SU-DHL-6 (cell line): ENCODE data around the gene UQCC5.

Experiments
- H2AFZ ChIP-seq: fragments of 200-600 bp; sonication (generic); 2 replicates; pipeline ENCODE4 v1.6.1; 2014; ENCODE audit warnings: low read depth, mild to moderate bottlenecking, moderate library complexity, mixed read lengths, antibody characterized with exemption, low read length; ENCODE audit not compliant: severe bottlenecking
- H3F3A ChIP-seq: fragments of 200-600 bp; shearing (Covaris generic); 2 replicates; pipeline ENCODE4 v1.6.0; 2016; ENCODE audit warnings: antibody characterized with exemption, mild to moderate bottlenecking; ENCODE audit not compliant: insufficient read depth
- H3K27ac ChIP-seq: fragments of 200-600 bp; sonication (generic); 2 replicates; pipeline ENCODE4 v1.5.1; 2016; ENCODE audit warnings: low read depth, mild to moderate bottlenecking, low read length, moderate library complexity, mixed read lengths
- H3K27me3 ChIP-seq: fragments of 200-600 bp; sonication (generic), shearing (Covaris generic); 2 replicates; pipeline ENCODE4 v1.6.0; 2014; ENCODE audit warnings: mild to moderate bottlenecking, low read length
- H3K36me3 ChIP-seq: fragments of 200-600 bp; sonication (generic); 2 replicates; pipeline ENCODE4 v1.6.1; 2014; ENCODE audit warnings: mild to moderate bottlenecking, low read length, mixed read lengths
- H3K4me2 ChIP-seq: fragments of 300-600, 200-600 bp; shearing (Covaris generic), sonication (generic); 2 replicates; pipeline ENCODE4 v1.6.0; 2014; ENCODE audit warnings: low read length, low read depth, mild to moderate bottlenecking; ENCODE audit not compliant: poor library complexity, severe bottlenecking
- H3K4me3 ChIP-seq: fragments of 200-600 bp; sonication (generic); 2 replicates; pipeline ENCODE4 v1.5.1; 2014; ENCODE audit warnings: antibody characterized with exemption, low read length, mild to moderate bottlenecking, mixed read lengths; ENCODE audit not compliant: insufficient read depth, poor library complexity, severe bottlenecking
- H3K79me2 ChIP-seq: fragments of 200-600 bp; sonication (generic); 2 replicates; pipeline ENCODE4 v1.6.1; 2014; ENCODE audit warnings: mild to moderate bottlenecking, low read length, moderate library complexity; ENCODE audit not compliant: insufficient read depth
- H3K9ac ChIP-seq: fragments of 200-600 bp; sonication (generic); 2 replicates; pipeline ENCODE4 v1.7.0; 2014; ENCODE audit warnings: mild to moderate bottlenecking, low read length
- H3K9me2 ChIP-seq: fragments of 200-600 bp; sonication (generic); replicated peaks from 2 replicates; pipeline ENCODE4 v1.6.1; 2014; ENCODE audit warnings: low read length; ENCODE audit not compliant: insufficient read depth
- H3K9me3 ChIP-seq: fragments of 200-600 bp; sonication (generic); 2 replicates; pipeline ENCODE4 v1.6.1; 2014; ENCODE audit warnings: low read length, mixed read lengths; ENCODE audit not compliant: insufficient read depth
- H4K20me1 ChIP-seq: fragments of 200-600 bp; sonication (generic); 2 replicates; pipeline ENCODE4 v1.6.1; 2014; ENCODE audit warnings: low read depth, mild to moderate bottlenecking, antibody characterized with exemption, low read length, moderate library complexity, mixed read lengths
- EZH2phosphoT487 ChIP-seq: fragments of 200-600 bp; sonication (generic), shearing (Covaris generic); conservative IDR thresholded peaks from 2 replicates; pipeline ENCODE4 v1.6.1; 2018; ENCODE audit warnings: mild to moderate bottlenecking, antibody characterized with exemption, low read length, moderate library complexity, mixed read lengths
- TF ChIP-seq, protein P1 (sequence below): fragments of 200-600 bp; sonication (generic); IDR thresholded peaks from one replicate; pipeline ENCODE4 v1.5.1; 2017; ENCODE audit warnings: antibody characterized with exemption, mild to moderate bottlenecking, low read length, moderate library complexity; ENCODE audit not compliant: insufficient read depth, poor library complexity, severe bottlenecking

The UQCC5 gene

DNA sequence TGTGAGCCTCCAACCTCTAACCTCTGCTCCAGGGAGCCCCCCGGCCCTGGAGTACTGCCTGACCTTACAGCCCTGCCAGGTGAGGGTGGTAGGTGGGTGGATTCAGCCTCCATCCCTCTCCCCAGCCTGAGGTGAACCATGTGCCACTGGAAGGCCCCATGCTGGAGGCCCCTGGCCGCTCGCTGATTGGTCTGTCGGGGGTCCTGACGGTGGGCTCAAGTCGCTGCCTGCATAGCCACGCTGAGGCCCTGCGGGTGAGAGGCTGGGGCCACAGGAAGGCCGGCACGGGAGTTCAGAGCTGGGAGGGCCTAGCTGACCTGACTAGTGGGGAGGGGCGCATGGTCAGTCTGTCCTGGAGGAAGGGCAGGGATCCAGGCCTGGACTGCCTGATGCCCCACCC, 21.8 kb upstream of the UQCC5 start:
- no peak overlapping the region for H3K4me3 ChIP-seq
- no peaks in the 10 kb centered on the region for H3K9me2 ChIP-seq
- H3F3A ChIP-seq = no peaks in the 10 kb centered on the region
- no peaks in the 10 kb centered on the region for H3K27me3 ChIP-seq
- no peaks in the 10 kb centered on the region for H3K9me3 ChIP-seq
- no peak overlapping the region for H2AFZ ChIP-seq
- no peaks in the 10 kb centered on the region for H3K79me2 ChIP-seq
- H3K4me2 ChIP-seq = no peak overlapping the region
- H3K27ac ChIP-seq = no peak overlapping the region
- no peaks in the 10 kb centered on the region for H3K36me3 ChIP-seq
- H4K20me1 ChIP-seq = no peaks in the 10 kb centered on the region
- TF ChIP-seq EZH2phosphoT487 = no peak
- TF ChIP-seq, protein P1, sequence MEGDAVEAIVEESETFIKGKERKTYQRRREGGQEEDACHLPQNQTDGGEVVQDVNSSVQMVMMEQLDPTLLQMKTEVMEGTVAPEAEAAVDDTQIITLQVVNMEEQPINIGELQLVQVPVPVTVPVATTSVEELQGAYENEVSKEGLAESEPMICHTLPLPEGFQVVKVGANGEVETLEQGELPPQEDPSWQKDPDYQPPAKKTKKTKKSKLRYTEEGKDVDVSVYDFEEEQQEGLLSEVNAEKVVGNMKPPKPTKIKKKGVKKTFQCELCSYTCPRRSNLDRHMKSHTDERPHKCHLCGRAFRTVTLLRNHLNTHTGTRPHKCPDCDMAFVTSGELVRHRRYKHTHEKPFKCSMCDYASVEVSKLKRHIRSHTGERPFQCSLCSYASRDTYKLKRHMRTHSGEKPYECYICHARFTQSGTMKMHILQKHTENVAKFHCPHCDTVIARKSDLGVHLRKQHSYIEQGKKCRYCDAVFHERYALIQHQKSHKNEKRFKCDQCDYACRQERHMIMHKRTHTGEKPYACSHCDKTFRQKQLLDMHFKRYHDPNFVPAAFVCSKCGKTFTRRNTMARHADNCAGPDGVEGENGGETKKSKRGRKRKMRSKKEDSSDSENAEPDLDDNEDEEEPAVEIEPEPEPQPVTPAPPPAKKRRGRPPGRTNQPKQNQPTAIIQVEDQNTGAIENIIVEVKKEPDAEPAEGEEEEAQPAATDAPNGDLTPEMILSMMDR = no peak
- H3K9ac ChIP-seq = no peak overlapping the region

DNA sequence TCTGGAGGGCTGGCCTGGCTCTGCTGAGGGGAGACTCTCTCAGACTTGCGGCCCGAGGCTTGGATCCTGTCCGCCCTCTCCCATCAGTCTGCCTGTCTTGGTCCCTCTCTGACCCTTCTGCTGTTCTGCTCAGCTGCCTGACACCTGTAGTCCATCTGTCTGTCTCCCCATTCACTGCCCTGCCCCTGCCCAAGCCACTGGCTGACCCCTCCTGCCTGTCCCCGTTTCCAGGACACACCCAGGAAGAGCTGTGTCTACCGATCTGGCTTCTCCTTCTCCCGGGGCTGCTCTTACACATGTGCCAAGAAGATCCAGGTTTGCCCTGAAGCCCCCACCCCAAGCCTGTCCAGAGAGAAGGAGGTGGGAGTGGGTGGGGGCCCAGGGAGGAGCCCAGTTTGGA, 21.2 kb upstream of the UQCC5 start:
- Histone ChIP-seq H3K9ac (no peak overlapping the region), H4K20me1 (no peaks in the 10 kb centered on the region), H3F3A (no peaks in the 10 kb centered on the region), H3K27me3 (no peaks in the 10 kb centered on the region), H3K9me3 (no peaks in the 10 kb centered on the region), H3K27ac (no peak overlapping the region), H3K79me2 (no peaks in the 10 kb centered on the region), H2AFZ (no peak overlapping the region), H3K36me3 (no peaks in the 10 kb centered on the region), H3K4me3 (no peak overlapping the region), H3K9me2 (no peaks in the 10 kb centered on the region), H3K4me2 (no peak overlapping the region)
- TF ChIP-seq, protein P1 = no peak
- TF ChIP-seq EZH2phosphoT487 = no peak

DNA sequence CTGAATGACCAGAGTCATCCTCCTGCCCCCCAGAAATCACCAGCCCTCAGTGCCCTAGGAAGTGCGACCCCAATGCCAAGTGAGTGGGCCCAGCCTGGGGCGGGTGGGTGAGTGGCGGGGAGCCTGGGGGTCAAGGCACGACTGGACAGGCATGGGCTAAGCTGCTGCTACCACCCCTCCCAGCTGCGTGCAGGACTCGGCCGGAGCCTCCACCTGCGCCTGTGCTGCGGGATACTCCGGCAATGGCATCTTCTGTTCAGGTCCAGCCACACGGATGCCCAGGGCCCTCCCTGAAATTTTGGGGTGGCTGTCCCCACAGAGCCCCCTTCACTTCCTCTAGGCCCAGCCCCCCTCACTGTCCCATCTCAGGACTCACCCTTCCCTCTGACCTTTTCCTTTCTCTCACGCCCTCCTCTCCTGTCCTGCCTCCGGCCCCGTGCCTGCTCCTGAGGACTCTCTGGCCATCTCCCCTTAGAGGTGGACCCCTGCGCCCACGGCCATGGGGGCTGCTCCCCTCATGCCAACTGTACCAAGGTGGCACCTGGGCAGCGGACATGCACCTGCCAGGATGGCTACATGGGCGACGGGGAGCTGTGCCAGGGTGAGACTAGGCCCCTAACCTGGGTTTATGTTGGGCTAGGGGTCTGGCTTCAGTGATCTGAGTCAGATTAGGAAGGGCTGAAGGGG, 19.8 kb upstream of the UQCC5 start:
- no peak overlapping the region for H3K9ac ChIP-seq
- no peak overlapping the region for H3K4me3 ChIP-seq
- no peaks in the 10 kb centered on the region for H3K79me2 ChIP-seq
- no peaks in the 10 kb centered on the region for H4K20me1 ChIP-seq
- H2AFZ ChIP-seq = no peak overlapping the region
- no peaks in the 10 kb centered on the region for H3K27me3 ChIP-seq
- no peaks in the 10 kb centered on the region for H3K9me3 ChIP-seq
- no peaks in the 10 kb centered on the region for H3K36me3 ChIP-seq
- H3F3A ChIP-seq = no peaks in the 10 kb centered on the region
- TF ChIP-seq, protein P1 = no peak
- no peak for TF ChIP-seq EZH2phosphoT487
- H3K9me2 ChIP-seq = no peaks in the 10 kb centered on the region
- no peak overlapping the region for H3K27ac ChIP-seq
- H3K4me2 ChIP-seq = no peak overlapping the region
